ENCODE measurements around the gene SPEM2.

- TF ChIP-seq CTCF (IDR thresholded peaks at IDR 0.05) (no peak), POLR2A (IDR thresholded peaks at IDR 0.05) (no peak), POLR2AphosphoS5 (IDR thresholded peaks at IDR 0.05) (no peak)
These were observed 40.8 kb upstream of the SPEM2 start for GRCh38 chr17:7384489-7385081.

Measured in upper lobe of left lung (tissue), 4 donors.